GM23338 (cell line): Measurements from ENCODE around the gene OR2T8. TPM values are rescaled to one million over a fixed set of nuclear protein-coding genes. Genes with fewer than 3 reads are reported as not detected.

Experiments used
- ATAC-seq: fragments of 200-7000 bp; cut with Tn5 transposase; 3 replicates; pipeline ENCODE4 v1.9.1; 2020
- DNase-seq: peaks from one replicate; pipeline ENCODE4 v3.0.0-alpha.2; 2015; ENCODE audit warnings: low spot score
- H2AFZ ChIP-seq: fragments of 200-600 bp; sonication (generic); 2 replicates; pipeline ENCODE4 v1.8.0; 2016; ENCODE audit warnings: antibody characterized with exemption, mild to moderate bottlenecking, moderate library complexity
- H3F3A ChIP-seq: fragments of 200-600 bp; sonication (generic); replicated peaks from 2 replicates; pipeline ENCODE4 v1.8.0; 2017; ENCODE audit warnings: antibody characterized with exemption, mixed run types, low read depth
- H3K27ac ChIP-seq: fragments of 200-600 bp; sonication (generic); 2 replicates; pipeline ENCODE4 v1.6.1; 2016; ENCODE audit warnings: low read depth
- H3K27me3 ChIP-seq: fragments of 200-600 bp; sonication (generic); 2 replicates; pipeline ENCODE4 v1.8.0; 2016; ENCODE audit warnings: mild to moderate bottlenecking, mixed run types, moderate library complexity; ENCODE audit not compliant: insufficient read depth
- H3K36me3 ChIP-seq: fragments of 200-600 bp; sonication (generic); 2 replicates; pipeline ENCODE4 v1.8.0; 2016; ENCODE audit warnings: mild to moderate bottlenecking; ENCODE audit not compliant: insufficient read depth
- H3K4me1 ChIP-seq: fragments of 200-600 bp; sonication (generic); 2 replicates; pipeline ENCODE4 v1.8.0; 2016; ENCODE audit warnings: mild to moderate bottlenecking, moderate library complexity; ENCODE audit not compliant: insufficient read depth
- H3K4me2 ChIP-seq: fragments of 200-600 bp; sonication (generic); 2 replicates; pipeline ENCODE4 v1.7.1; 2017; ENCODE audit warnings: mixed run types
- H3K4me3 ChIP-seq: fragments of 200-600 bp; sonication (generic); 2 replicates; pipeline ENCODE4 v1.6.1; 2016; ENCODE audit warnings: mixed run types
- H3K79me2 ChIP-seq: fragments of 200-600 bp; sonication (generic); replicated peaks from 2 replicates; pipeline ENCODE4 v1.8.0; 2017; ENCODE audit warnings: mild to moderate bottlenecking; ENCODE audit not compliant: insufficient read depth
- H3K9me2 ChIP-seq: fragments of 200-600 bp; sonication (generic); 2 replicates; pipeline ENCODE4 v1.8.0; 2017; ENCODE audit not compliant: insufficient read depth
- H4K20me1 ChIP-seq: fragments of 200-600 bp; sonication (generic); replicated peaks from 2 replicates; pipeline ENCODE4 v1.8.0; 2017; ENCODE audit warnings: mild to moderate bottlenecking; ENCODE audit not compliant: insufficient read depth
- H3K27ac Mint-ChIP-seq: 2 replicates; pipeline ENCODE4 v1.8.0; 2020; ENCODE audit warnings: inconsistent platforms, mild to moderate bottlenecking, moderate library complexity, mixed read lengths
- H3K27me3 Mint-ChIP-seq: 3 replicates; pipeline ENCODE4 v1.8.0; 2022; ENCODE audit warnings: low read depth, mild to moderate bottlenecking, moderate library complexity, mixed read lengths, inconsistent platforms; ENCODE audit not compliant: insufficient read depth, poor library complexity
- H3K36me3 Mint-ChIP-seq: 3 replicates; pipeline ENCODE4 v1.8.0; 2021; ENCODE audit warnings: low read depth, mild to moderate bottlenecking, inconsistent platforms, moderate library complexity, mixed read lengths
- H3K4me1 Mint-ChIP-seq: 3 replicates; pipeline ENCODE4 v1.8.0; 2020; ENCODE audit warnings: mild to moderate bottlenecking, inconsistent platforms, mixed read lengths
- H3K4me3 Mint-ChIP-seq: 3 replicates; pipeline ENCODE4 v1.8.0; 2021; ENCODE audit warnings: moderate library complexity, mild to moderate bottlenecking, inconsistent platforms, mixed read lengths
- H3K9me3 Mint-ChIP-seq: 3 replicates; pipeline ENCODE4 v1.8.0; 2020; ENCODE audit warnings: moderate library complexity, mild to moderate bottlenecking, inconsistent platforms, mixed read lengths
- EZH2phosphoT487 ChIP-seq: fragments of 200-600 bp; sonication (generic); IDR thresholded peaks from one replicate; pipeline ENCODE4 v1.8.1; 2018; ENCODE audit warnings: antibody characterized with exemption; ENCODE audit not compliant: unreplicated experiment
- JUNB ChIP-seq: IDR thresholded peaks from one replicate; pipeline ENCODE4 v1.6.1; 2016; ENCODE audit warnings: antibody characterized with exemption; ENCODE audit not compliant: unreplicated experiment
- NANOG ChIP-seq: IDR thresholded peaks from 2 replicates; pipeline ENCODE4 v1.6.1; 2016; ENCODE audit warnings: antibody characterized with exemption, borderline replicate concordance
- POLR2AphosphoS5 ChIP-seq: IDR thresholded peaks from 2 replicates; pipeline ENCODE4 v1.6.1; 2016; ENCODE audit warnings: antibody characterized with exemption, low read depth
- STAT1 ChIP-seq: IDR thresholded peaks from one replicate; pipeline ENCODE4 v1.6.1; 2016; ENCODE audit warnings: antibody characterized with exemption; ENCODE audit not compliant: unreplicated experiment
- ZNF331 ChIP-seq: fragments of 250-450 bp; sonication (Bioruptor Pico); IDR thresholded peaks from 2 replicates; pipeline ENCODE4 v1.5.0; 2020; ENCODE audit warnings: low read depth, mild to moderate bottlenecking, moderate library complexity
- long read RNA-seq: library from polyadenylated mRNA; unstranded; transcript quantifications from one replicate; pipeline ENCODE4 v2.0.0, GENCODE V29; 2020; ENCODE audit not compliant: unreplicated experiment
- polyA plus RNA-seq: library from polyadenylated mRNA; unstranded; fragments of >200 nt; fragmentation: Nextera tagmentation; extraction: Ambion mirVana; gene quantifications from 2 replicates; pipeline ENCODE4 v1.2.1, GENCODE V29; 2016
- total RNA-seq: library from RNA; depleted of rRNA; stranded (reverse); fragments of >200 nt; shearing (Covaris generic); gene quantifications from 2 replicates; pipeline ENCODE4 v1.2.3, GENCODE V29; 2014; rRNA removed
- TF ChIP-seq, protein P1 (sequence below), 2 experiments: fragments of 200-600 bp in 1 of 2; sonication (generic) in 1 of 2; conservative IDR thresholded peaks; 2 replicates each; pipeline versions ENCODE4 v1.5.1 to v1.6.1; 2016 to 2017; ENCODE audit warnings: antibody characterized with exemption in 2 of 2, low read depth in 2 of 2, mild to moderate bottlenecking in 2 of 2, moderate library complexity in 1 of 2
- TF ChIP-seq, protein P2 (sequence below): IDR thresholded peaks from 2 replicates; pipeline ENCODE4 v1.6.1; 2016; ENCODE audit warnings: antibody characterized with exemption
- TF ChIP-seq, protein P3 (sequence below): fragments of 250-450 bp; sonication (Bioruptor Pico); IDR thresholded peaks from 2 replicates; pipeline ENCODE4 v1.5.0; 2020; ENCODE audit warnings: mild to moderate bottlenecking, moderate library complexity

OR2T8 gene, protein sequence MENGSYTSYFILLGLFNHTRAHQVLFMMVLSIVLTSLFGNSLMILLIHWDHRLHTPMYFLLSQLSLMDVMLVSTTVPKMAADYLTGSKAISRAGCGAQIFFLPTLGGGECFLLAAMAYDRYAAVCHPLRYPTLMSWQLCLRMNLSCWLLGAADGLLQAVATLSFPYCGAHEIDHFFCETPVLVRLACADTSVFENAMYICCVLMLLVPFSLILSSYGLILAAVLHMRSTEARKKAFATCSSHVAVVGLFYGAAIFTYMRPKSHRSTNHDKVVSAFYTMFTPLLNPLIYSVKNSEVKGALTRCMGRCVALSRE
- total RNA-seq (not detected in 2 replicates), polyA plus RNA-seq (0.40 TPM in 1 of 2 replicates, not detected in the other)
- long read RNA-seq: 0 reads

DNA sequence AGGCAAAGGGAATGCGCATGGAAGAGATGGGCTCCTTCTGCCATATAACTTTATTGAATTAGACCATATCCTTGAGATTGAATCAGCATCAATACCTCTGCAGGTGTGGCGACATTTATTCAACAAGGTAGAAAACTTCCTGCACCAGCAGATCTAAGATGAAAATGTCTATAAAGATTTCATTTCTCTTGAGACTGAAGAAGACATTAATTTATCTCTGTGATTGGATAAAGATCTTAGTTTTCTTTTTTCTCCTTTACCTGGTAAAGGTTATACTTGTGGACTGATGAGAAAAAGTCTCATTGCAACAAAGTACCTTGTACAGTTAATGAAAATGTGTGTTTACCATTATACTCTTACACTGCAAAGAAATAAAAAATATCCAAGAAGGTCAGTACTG, at the start of gene OR2T8:
OR2T8 (plus strand) TSS at position 301 of the 400 bp plus-strand sequence. CDS start 766 bp downstream, outside the sequence.
- Mint-ChIP-seq H3K4me1 (no peaks in the 10 kb centered on the region), H3K27ac (no peak within 1 kb of the TSS), H3K27me3 (no peaks in the 10 kb centered on the region), H3K9me3 (peaks cover 63% of the 10 kb centered on the region), H3K4me3 (no peak within 1 kb of the TSS), H3K36me3 (no peaks in the 10 kb centered on the region)
- TF ChIP-seq, protein P1, sequence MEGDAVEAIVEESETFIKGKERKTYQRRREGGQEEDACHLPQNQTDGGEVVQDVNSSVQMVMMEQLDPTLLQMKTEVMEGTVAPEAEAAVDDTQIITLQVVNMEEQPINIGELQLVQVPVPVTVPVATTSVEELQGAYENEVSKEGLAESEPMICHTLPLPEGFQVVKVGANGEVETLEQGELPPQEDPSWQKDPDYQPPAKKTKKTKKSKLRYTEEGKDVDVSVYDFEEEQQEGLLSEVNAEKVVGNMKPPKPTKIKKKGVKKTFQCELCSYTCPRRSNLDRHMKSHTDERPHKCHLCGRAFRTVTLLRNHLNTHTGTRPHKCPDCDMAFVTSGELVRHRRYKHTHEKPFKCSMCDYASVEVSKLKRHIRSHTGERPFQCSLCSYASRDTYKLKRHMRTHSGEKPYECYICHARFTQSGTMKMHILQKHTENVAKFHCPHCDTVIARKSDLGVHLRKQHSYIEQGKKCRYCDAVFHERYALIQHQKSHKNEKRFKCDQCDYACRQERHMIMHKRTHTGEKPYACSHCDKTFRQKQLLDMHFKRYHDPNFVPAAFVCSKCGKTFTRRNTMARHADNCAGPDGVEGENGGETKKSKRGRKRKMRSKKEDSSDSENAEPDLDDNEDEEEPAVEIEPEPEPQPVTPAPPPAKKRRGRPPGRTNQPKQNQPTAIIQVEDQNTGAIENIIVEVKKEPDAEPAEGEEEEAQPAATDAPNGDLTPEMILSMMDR (conservative IDR thresholded peaks at IDR 0.05; ENCODE audit: low read depth in 2 of 2): no peak
- TF ChIP-seq STAT1 (no peak), ZNF331 (CRISPR knock-in tag) (no peak), EZH2phosphoT487 (no peak), POLR2AphosphoS5 (no peak), JUNB (no peak), NANOG (no peak)
- TF ChIP-seq, protein P2, sequence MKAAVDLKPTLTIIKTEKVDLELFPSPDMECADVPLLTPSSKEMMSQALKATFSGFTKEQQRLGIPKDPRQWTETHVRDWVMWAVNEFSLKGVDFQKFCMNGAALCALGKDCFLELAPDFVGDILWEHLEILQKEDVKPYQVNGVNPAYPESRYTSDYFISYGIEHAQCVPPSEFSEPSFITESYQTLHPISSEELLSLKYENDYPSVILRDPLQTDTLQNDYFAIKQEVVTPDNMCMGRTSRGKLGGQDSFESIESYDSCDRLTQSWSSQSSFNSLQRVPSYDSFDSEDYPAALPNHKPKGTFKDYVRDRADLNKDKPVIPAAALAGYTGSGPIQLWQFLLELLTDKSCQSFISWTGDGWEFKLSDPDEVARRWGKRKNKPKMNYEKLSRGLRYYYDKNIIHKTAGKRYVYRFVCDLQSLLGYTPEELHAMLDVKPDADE: no peak
- TF ChIP-seq, protein P3, sequence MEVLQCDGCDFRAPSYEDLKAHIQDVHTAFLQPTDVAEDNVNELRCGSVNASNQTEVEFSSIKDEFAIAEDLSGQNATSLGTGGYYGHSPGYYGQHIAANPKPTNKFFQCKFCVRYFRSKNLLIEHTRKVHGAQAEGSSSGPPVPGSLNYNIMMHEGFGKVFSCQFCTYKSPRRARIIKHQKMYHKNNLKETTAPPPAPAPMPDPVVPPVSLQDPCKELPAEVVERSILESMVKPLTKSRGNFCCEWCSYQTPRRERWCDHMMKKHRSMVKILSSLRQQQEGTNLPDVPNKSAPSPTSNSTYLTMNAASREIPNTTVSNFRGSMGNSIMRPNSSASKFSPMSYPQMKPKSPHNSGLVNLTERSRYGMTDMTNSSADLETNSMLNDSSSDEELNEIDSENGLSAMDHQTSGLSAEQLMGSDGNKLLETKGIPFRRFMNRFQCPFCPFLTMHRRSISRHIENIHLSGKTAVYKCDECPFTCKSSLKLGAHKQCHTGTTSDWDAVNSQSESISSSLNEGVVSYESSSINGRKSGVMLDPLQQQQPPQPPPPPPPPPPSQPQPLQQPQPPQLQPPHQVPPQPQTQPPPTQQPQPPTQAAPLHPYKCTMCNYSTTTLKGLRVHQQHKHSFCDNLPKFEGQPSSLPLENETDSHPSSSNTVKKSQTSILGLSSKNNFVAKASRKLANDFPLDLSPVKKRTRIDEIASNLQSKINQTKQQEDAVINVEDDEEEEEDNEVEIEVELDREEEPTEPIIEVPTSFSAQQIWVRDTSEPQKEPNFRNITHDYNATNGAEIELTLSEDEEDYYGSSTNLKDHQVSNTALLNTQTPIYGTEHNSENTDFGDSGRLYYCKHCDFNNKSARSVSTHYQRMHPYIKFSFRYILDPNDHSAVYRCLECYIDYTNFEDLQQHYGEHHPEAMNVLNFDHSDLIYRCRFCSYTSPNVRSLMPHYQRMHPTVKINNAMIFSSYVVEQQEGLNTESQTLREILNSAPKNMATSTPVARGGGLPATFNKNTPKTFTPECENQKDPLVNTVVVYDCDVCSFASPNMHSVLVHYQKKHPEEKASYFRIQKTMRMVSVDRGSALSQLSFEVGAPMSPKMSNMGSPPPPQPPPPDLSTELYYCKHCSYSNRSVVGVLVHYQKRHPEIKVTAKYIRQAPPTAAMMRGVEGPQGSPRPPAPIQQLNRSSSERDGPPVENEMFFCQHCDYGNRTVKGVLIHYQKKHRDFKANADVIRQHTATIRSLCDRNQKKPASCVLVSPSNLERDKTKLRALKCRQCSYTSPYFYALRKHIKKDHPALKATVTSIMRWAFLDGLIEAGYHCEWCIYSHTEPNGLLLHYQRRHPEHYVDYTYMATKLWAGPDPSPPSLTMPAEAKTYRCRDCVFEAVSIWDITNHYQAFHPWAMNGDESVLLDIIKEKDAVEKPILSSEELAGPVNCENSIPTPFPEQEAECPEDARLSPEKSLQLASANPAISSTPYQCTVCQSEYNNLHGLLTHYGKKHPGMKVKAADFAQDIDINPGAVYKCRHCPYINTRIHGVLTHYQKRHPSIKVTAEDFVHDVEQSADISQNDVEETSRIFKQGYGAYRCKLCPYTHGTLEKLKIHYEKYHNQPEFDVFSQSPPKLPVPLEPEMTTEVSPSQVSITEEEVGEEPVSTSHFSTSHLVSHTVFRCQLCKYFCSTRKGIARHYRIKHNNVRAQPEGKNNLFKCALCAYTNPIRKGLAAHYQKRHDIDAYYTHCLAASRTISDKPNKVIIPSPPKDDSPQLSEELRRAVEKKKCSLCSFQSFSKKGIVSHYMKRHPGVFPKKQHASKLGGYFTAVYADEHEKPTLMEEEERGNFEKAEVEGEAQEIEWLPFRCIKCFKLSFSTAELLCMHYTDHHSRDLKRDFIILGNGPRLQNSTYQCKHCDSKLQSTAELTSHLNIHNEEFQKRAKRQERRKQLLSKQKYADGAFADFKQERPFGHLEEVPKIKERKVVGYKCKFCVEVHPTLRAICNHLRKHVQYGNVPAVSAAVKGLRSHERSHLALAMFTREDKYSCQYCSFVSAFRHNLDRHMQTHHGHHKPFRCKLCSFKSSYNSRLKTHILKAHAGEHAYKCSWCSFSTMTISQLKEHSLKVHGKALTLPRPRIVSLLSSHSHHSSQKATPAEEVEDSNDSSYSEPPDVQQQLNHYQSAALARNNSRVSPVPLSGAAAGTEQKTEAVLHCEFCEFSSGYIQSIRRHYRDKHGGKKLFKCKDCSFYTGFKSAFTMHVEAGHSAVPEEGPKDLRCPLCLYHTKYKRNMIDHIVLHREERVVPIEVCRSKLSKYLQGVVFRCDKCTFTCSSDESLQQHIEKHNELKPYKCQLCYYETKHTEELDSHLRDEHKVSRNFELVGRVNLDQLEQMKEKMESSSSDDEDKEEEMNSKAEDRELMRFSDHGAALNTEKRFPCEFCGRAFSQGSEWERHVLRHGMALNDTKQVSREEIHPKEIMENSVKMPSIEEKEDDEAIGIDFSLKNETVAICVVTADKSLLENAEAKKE: no peak
- H3K9me2 ChIP-seq: no peaks in the 10 kb centered on the region
- H4K20me1 ChIP-seq: no peaks in the 10 kb centered on the region
- no peak within 1 kb of the TSS for H3K4me2 ChIP-seq
- no peaks in the 10 kb centered on the region for H3K79me2 ChIP-seq
- H3K4me3 ChIP-seq: no peak within 1 kb of the TSS
- H3F3A ChIP-seq: no peaks in the 10 kb centered on the region
- H3K4me1 ChIP-seq: no peaks in the 10 kb centered on the region
- DNase-seq (no peak), ATAC-seq (no peak)
- no peak within 1 kb of the TSS for H2AFZ ChIP-seq
- no peaks in the 10 kb centered on the region for H3K36me3 ChIP-seq
- no peak within 1 kb of the TSS for H3K27ac ChIP-seq
- no peaks in the 10 kb centered on the region for H3K27me3 ChIP-seq
